ENCODE results near the gene ATAT1.
"Not testable (repeated sequence)": the region's sequence is repeated elsewhere in the genome, so short reads cannot be mapped to it uniquely, and the experiment has no call there.

GRCh38 chr6:30597315-30598144, 29.1 kb upstream of the ATAT1 start:
- peak; percentile 67 for TF ChIP-seq CTCF (conservative IDR thresholded peaks at IDR 0.05; ENCODE audit: low read depth, low read length)
- TF ChIP-seq USF2 (IDR thresholded peaks at IDR 0.05; ENCODE audit: low read depth, low read length), result 0 out of 2 replicates have a peak, but pooled peaks have one; percentile 11
- not testable (repeated sequence) for TF ChIP-seq CEBPB (IDR thresholded peaks at IDR 0.05; ENCODE audit: low read depth, low read length); RFX5 (IDR thresholded peaks at IDR 0.05; ENCODE audit: low read depth, low read length); MXI1 (IDR thresholded peaks at IDR 0.05; ENCODE audit: borderline replicate concordance, low read depth, low read length); BHLHE40 (IDR thresholded peaks at IDR 0.05; ENCODE audit: low read depth, low read length); NFE2L2 (IDR thresholded peaks at IDR 0.05; ENCODE audit: low read depth, low read length); CHD1 (IDR thresholded peaks at IDR 0.05; ENCODE audit: low read depth, low read length); FOS (IDR thresholded peaks at IDR 0.05; ENCODE audit: low read depth, low read length)
- TF ChIP-seq POLR2A (IDR thresholded peaks at IDR 0.05; ENCODE audit: low read depth, low read length), result peak; percentile 31; the same call in 1 of the 2 replicates
- TF ChIP-seq RAD21 (IDR thresholded peaks at IDR 0.05; ENCODE audit: low read length), result peak; percentile 44
- peak; percentile 42; the same call in 1 of the 2 replicates for TF ChIP-seq SMC3 (IDR thresholded peaks at IDR 0.05; ENCODE audit: low read depth, low read length)
- TF ChIP-seq, protein P1, sequence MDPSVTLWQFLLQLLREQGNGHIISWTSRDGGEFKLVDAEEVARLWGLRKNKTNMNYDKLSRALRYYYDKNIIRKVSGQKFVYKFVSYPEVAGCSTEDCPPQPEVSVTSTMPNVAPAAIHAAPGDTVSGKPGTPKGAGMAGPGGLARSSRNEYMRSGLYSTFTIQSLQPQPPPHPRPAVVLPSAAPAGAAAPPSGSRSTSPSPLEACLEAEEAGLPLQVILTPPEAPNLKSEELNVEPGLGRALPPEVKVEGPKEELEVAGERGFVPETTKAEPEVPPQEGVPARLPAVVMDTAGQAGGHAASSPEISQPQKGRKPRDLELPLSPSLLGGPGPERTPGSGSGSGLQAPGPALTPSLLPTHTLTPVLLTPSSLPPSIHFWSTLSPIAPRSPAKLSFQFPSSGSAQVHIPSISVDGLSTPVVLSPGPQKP (IDR thresholded peaks at IDR 0.05; ENCODE audit: borderline replicate concordance, low read depth, low read length), result not testable (repeated sequence)
- peak; percentile 28; the same call in 1 of the 2 replicates for TF ChIP-seq MAFK (IDR thresholded peaks at IDR 0.05; ENCODE audit: low read depth, low read length)
